HG03558 (cell line): ENCODE results near the gene CTNND2.

Source experiments
- ATAC-seq: cut with Tn5 transposase; IDR thresholded peaks from one replicate; pipeline ENCODE4 v1.9.1; 2021; ENCODE audit warnings: moderate number of reproducible peaks; ENCODE audit not compliant: unreplicated experiment; ENCODE audit errors: extremely low read depth

The CTNND2 gene

GRCh38 chr5:11607944-11608483 lies 296.2 kb downstream of the CTNND2 start:
- ATAC-seq = no peak

- no peak for ATAC-seq
Observed at GRCh38 chr5:11602298-11602697, 301.9 kb downstream of the CTNND2 start.

- ATAC-seq = no peak
Observed at GRCh38 chr5:11599499-11599898, 304.7 kb downstream of the CTNND2 start.

- ATAC-seq = no peak
Observed at GRCh38 chr5:11596657-11597071, 307.6 kb downstream of the CTNND2 start.

GRCh38 chr5:11596185-11596584 lies 308.1 kb downstream of the CTNND2 start:
- ATAC-seq = no peak

- no peak for ATAC-seq
Observed at GRCh38 chr5:11595045-11595444, 309.2 kb downstream of the CTNND2 start.

GRCh38 chr5:11594021-11594420 lies 310.2 kb downstream of the CTNND2 start:
- ATAC-seq = no peak

- ATAC-seq = no peak
Observed at GRCh38 chr5:11590475-11590874, 313.8 kb downstream of the CTNND2 start.

GRCh38 chr5:11588803-11589202 lies 315.4 kb downstream of the CTNND2 start:
- ATAC-seq = no peak

- ATAC-seq = no peak
Observed at GRCh38 chr5:11584017-11584416, 320.2 kb downstream of the CTNND2 start.

GRCh38 chr5:11579351-11579750 lies 324.9 kb downstream of the CTNND2 start:
- no peak for ATAC-seq

- ATAC-seq = no peak
Observed at GRCh38 chr5:11574787-11575186, 329.5 kb downstream of the CTNND2 start.

- ATAC-seq = no peak
Observed at GRCh38 chr5:11573140-11573992, 330.9 kb downstream of the CTNND2 start.

- ATAC-seq = no peak
Observed at GRCh38 chr5:11564706-11565105, 339.5 kb downstream of the CTNND2 start.

- ATAC-seq = no peak
Observed at GRCh38 chr5:11563822-11564221, 340.4 kb downstream of the CTNND2 start.

GRCh38 chr5:11560915-11561697 lies 343.1 kb downstream of the CTNND2 start:
- ATAC-seq = no peak

GRCh38 chr5:11557063-11557462 lies 347.2 kb downstream of the CTNND2 start:
- no peak for ATAC-seq

- ATAC-seq = no peak
Observed at GRCh38 chr5:11555171-11555570, 349.1 kb downstream of the CTNND2 start.

GRCh38 chr5:11547730-11548129 lies 356.5 kb downstream of the CTNND2 start:
- ATAC-seq = no peak

- no peak for ATAC-seq
Observed at GRCh38 chr5:11547140-11547539, 357.1 kb downstream of the CTNND2 start.

- ATAC-seq = no peak
Observed at GRCh38 chr5:11540112-11540511, 364.1 kb downstream of the CTNND2 start.
